Skin of body (tissue), 2 donors: ENCODE data around the gene ZNRD2. TPM values are rescaled to one million over a fixed set of nuclear protein-coding genes. Genes with fewer than 3 reads are reported as not detected.

Experiments used
- DNase-seq: peaks from one replicate; lab custom pipeline; 2025; lab: John Stamatoyannopoulos, UW
- total RNA-seq: library from RNA; depleted of rRNA; stranded (reverse); fragments of >200 nt; gene quantifications from one replicate; pipeline ENCODE4 v1.2.3, GENCODE V29; 2014

Gene ZNRD2
- total RNA-seq, 1 donor from 2014 or later, result 18.5 TPM

GRCh38 chr11:65573391-65574079 is 3.3 kb downstream of the ZNRD2 start:
- DNase-seq, result no peak

- DNase-seq, result peak; percentile 87
Observed at GRCh38 chr11:65574109-65574810, 4.0 kb downstream of the ZNRD2 start.

GRCh38 chr11:65574811-65575567 is 4.7 kb downstream of the ZNRD2 start:
- no peak for DNase-seq

- DNase-seq, result no peak
Observed at GRCh38 chr11:65575568-65576231, 5.4 kb downstream of the ZNRD2 start, which contains the start of gene EHBP1L1. EHBP1L1 (plus strand) TSS chr11:65576053; CDS start chr11:65576303, 250 bp downstream.

GRCh38 chr11:65576232-65576866 is 6.1 kb downstream of the ZNRD2 start:
- no peak for DNase-seq

GRCh38 chr11:65576867-65577755 is 6.8 kb downstream of the ZNRD2 start:
- DNase-seq, result no peak

GRCh38 chr11:65577756-65578109 is 7.5 kb downstream of the ZNRD2 start:
- DNase-seq, result no peak

- DNase-seq, result no peak
Observed at GRCh38 chr11:65578134-65578533, 7.9 kb downstream of the ZNRD2 start.

- no peak for DNase-seq
Observed at GRCh38 chr11:65578667-65579066, 8.4 kb downstream of the ZNRD2 start.

- no peak for DNase-seq
Observed at GRCh38 chr11:65579291-65579690, 9.0 kb downstream of the ZNRD2 start.

- no peak for DNase-seq
Observed at GRCh38 chr11:65580031-65580692, 9.9 kb downstream of the ZNRD2 start.

- DNase-seq, result no peak
Observed at GRCh38 chr11:65580756-65581155, 10.5 kb downstream of the ZNRD2 start.

- DNase-seq, result no peak
Observed at GRCh38 chr11:65581928-65582327, 11.7 kb downstream of the ZNRD2 start.

- no peak for DNase-seq
Observed at GRCh38 chr11:65583589-65583988, 13.3 kb downstream of the ZNRD2 start.

- DNase-seq, result no peak
Observed at GRCh38 chr11:65584106-65584505, 13.8 kb downstream of the ZNRD2 start.

- DNase-seq, result no peak
Observed at GRCh38 chr11:65584723-65585171, 14.5 kb downstream of the ZNRD2 start.

GRCh38 chr11:65585396-65586246 is 15.3 kb downstream of the ZNRD2 start:
- DNase-seq, result no peak

GRCh38 chr11:65586247-65586630 is 16.0 kb downstream of the ZNRD2 start:
- DNase-seq, result no peak

- no peak for DNase-seq
Observed at GRCh38 chr11:65586676-65587075, 16.4 kb downstream of the ZNRD2 start.
